HEK293 (cell line): ENCODE measurements around the gene ZPLD1.

Experiments
- CTCF ChIA-PET: fragments of 350-600 bp; formaldehyde crosslinking; extraction: SDS; loops from one replicate; lab custom pipeline; 2021; ENCODE audit warnings: antibody characterized with exemption; lab: Yijun Ruan, JAX
- POLR2A ChIA-PET: fragments of 300-600 bp; formaldehyde crosslinking; extraction: SDS; loops from one replicate; lab custom pipeline; 2020; ENCODE audit warnings: antibody characterized with exemption, inconsistent platforms; lab: Yijun Ruan, JAX
- H3K27ac ChIP-seq: fragments of 200-500 bp; sonication (Bioruptor generic); 2 replicates; pipeline ENCODE4 v1.5.1; 2014; ENCODE audit warnings: low read depth, low read length, control low read depth, inconsistent platforms; ENCODE audit errors: extremely low read depth
- H3K36me3 ChIP-seq, 2 experiments: fragments of 200-500 bp in 1 of 2; sonication (Bioruptor generic) in 1 of 2; 1 replicate in 1 of 2; 2 replicates in 1 of 2; pipeline ENCODE4 v1.5.1; 2014 to 2017; ENCODE audit warnings: inconsistent platforms in 2 of 2, low read length in 2 of 2; ENCODE audit not compliant: control insufficient read depth in 2 of 2, insufficient read depth in 1 of 2
- H3K4me1 ChIP-seq: fragments of 200-500 bp; sonication (Bioruptor generic); 2 replicates; pipeline ENCODE4 v1.5.1; 2014; ENCODE audit warnings: mild to moderate bottlenecking, low read length, inconsistent platforms; ENCODE audit not compliant: control insufficient read depth, insufficient read depth
- H3K4me3 ChIP-seq: 2 replicates; pipeline ENCODE4 v1.5.1; 2011; ENCODE audit warnings: low read depth, mild to moderate bottlenecking, control low read depth, low read length, moderate library complexity
- H3K9me3 ChIP-seq: fragments of 200-500 bp; sonication (Bioruptor generic); 2 replicates; pipeline ENCODE4 v1.5.1; 2014; ENCODE audit warnings: low read depth, low read length, inconsistent platforms; ENCODE audit not compliant: control insufficient read depth, insufficient read depth
- CTCF ChIP-seq: fragments of 450-650 bp; formaldehyde crosslinking; IDR thresholded peaks from 2 replicates; pipeline ENCODE4 v1.5.1; 2016; ENCODE audit warnings: missing biosample characterization, missing genetic modification characterization
- HOXA7 ChIP-seq: sonication (generic); formaldehyde crosslinking; IDR thresholded peaks from 2 replicates; pipeline ENCODE4 v1.8.1; 2022; ENCODE audit warnings: missing genetic modification reagents, borderline replicate concordance
- KLF1 ChIP-seq: fragments of 450-650 bp; formaldehyde crosslinking; IDR thresholded peaks from 2 replicates; pipeline ENCODE4 v1.5.1; 2016; ENCODE audit warnings: missing biosample characterization, missing genetic modification characterization
- SP3 ChIP-seq: fragments of 450-650 bp; formaldehyde crosslinking; IDR thresholded peaks from 2 replicates; pipeline ENCODE4 v1.5.1; 2016; ENCODE audit warnings: missing biosample characterization, missing genetic modification characterization
- TSHZ1 ChIP-seq: fragments of 450-650 bp; formaldehyde crosslinking; IDR thresholded peaks from 2 replicates; pipeline ENCODE4 v1.5.1; 2016; ENCODE audit warnings: missing biosample characterization, missing genetic modification characterization, borderline replicate concordance
- ZBTB6 ChIP-seq: fragments of 450-650 bp; formaldehyde crosslinking; IDR thresholded peaks from 2 replicates; pipeline ENCODE4 v1.5.1; 2017; ENCODE audit warnings: missing biosample characterization, missing genetic modification characterization
- ZNF10 ChIP-seq: fragments of 450-650 bp; formaldehyde crosslinking; IDR thresholded peaks from 2 replicates; pipeline ENCODE4 v1.5.1; 2017; ENCODE audit warnings: missing biosample characterization, missing genetic modification characterization
- ZNF169 ChIP-seq: fragments of 450-650 bp; formaldehyde crosslinking; IDR thresholded peaks from 2 replicates; pipeline ENCODE4 v1.5.1; 2016; ENCODE audit warnings: missing biosample characterization, missing genetic modification characterization
- ZNF211 ChIP-seq: fragments of 450-650 bp; formaldehyde crosslinking; IDR thresholded peaks from 2 replicates; pipeline ENCODE4 v1.5.1; 2016; ENCODE audit warnings: low read depth, missing biosample characterization, missing genetic modification characterization
- ZNF221 ChIP-seq: fragments of 450-650 bp; formaldehyde crosslinking; IDR thresholded peaks from 2 replicates; pipeline ENCODE4 v1.5.1; 2017; ENCODE audit warnings: missing biosample characterization, missing genetic modification characterization, borderline replicate concordance
- ZNF239 ChIP-seq: fragments of 450-650 bp; formaldehyde crosslinking; IDR thresholded peaks from 2 replicates; pipeline ENCODE4 v1.5.1; 2016; ENCODE audit warnings: missing biosample characterization, missing genetic modification characterization
- ZNF280C ChIP-seq: fragments of 450-650 bp; formaldehyde crosslinking; IDR thresholded peaks from 2 replicates; pipeline ENCODE4 v1.5.1; 2016; ENCODE audit warnings: missing biosample characterization, missing genetic modification characterization
- ZNF391 ChIP-seq: fragments of 450-650 bp; formaldehyde crosslinking; IDR thresholded peaks from 2 replicates; pipeline ENCODE4 v1.5.1; 2016; ENCODE audit warnings: low read depth, missing biosample characterization, missing genetic modification characterization, borderline replicate concordance
- ZNF426 ChIP-seq: fragments of 450-650 bp; formaldehyde crosslinking; IDR thresholded peaks from 2 replicates; pipeline ENCODE4 v1.5.1; 2017; ENCODE audit warnings: missing biosample characterization, missing genetic modification characterization, mild to moderate bottlenecking, inconsistent platforms, moderate library complexity
- ZNF501 ChIP-seq: fragments of 450-650 bp; formaldehyde crosslinking; IDR thresholded peaks from 2 replicates; pipeline ENCODE4 v1.5.1; 2016; ENCODE audit warnings: missing biosample characterization, missing genetic modification characterization
- ZNF530 ChIP-seq: fragments of 450-650 bp; formaldehyde crosslinking; IDR thresholded peaks from 2 replicates; pipeline ENCODE4 v1.5.1; 2016; ENCODE audit warnings: low read depth, missing biosample characterization, missing genetic modification characterization
- ZNF670 ChIP-seq: fragments of 450-650 bp; formaldehyde crosslinking; IDR thresholded peaks from 2 replicates; pipeline ENCODE4 v1.5.1; 2016; ENCODE audit warnings: missing biosample characterization, missing genetic modification characterization, low read depth
- ZNF707 ChIP-seq: fragments of 450-650 bp; formaldehyde crosslinking; IDR thresholded peaks from 2 replicates; pipeline ENCODE4 v1.5.1; 2016; ENCODE audit warnings: missing biosample characterization, missing genetic modification characterization
- ZNF768 ChIP-seq: fragments of 450-650 bp; formaldehyde crosslinking; IDR thresholded peaks from 2 replicates; pipeline ENCODE4 v1.5.1; 2018; ENCODE audit warnings: missing biosample characterization, mild to moderate bottlenecking, missing genetic modification characterization
- ZNF843 ChIP-seq: fragments of 450-650 bp; formaldehyde crosslinking; IDR thresholded peaks from 2 replicates; pipeline ENCODE4 v1.5.1; 2016; ENCODE audit warnings: missing biosample characterization, missing genetic modification characterization

Gene ZPLD1

GRCh38 chr3:102447272-102447671, 12.5 kb downstream of the ZPLD1 start:
- Histone ChIP-seq H3K4me3 (no peak overlapping the region), H3K27ac (no peak overlapping the region), H3K9me3 (no peaks in the 10 kb centered on the region), H3K4me1 (no peaks in the 10 kb centered on the region), H3K36me3 (no peaks in the 10 kb centered on the region)
- ChIA-PET CTCF (interaction anchor here (1.0 kb wide), 1 partner anchor 218 kb away, joined by 7 read pairs; no protein-coding TSS in a partner anchor), POLR2A (no interaction called here)
- TF ChIP-seq ZNF221 = no peak
- TF ChIP-seq ZNF426 (tag by site-specific recombination) = no peak
- no peak for TF ChIP-seq ZNF501
- TF ChIP-seq ZNF169 (tag by site-specific recombination) = no peak
- TF ChIP-seq HOXA7 (CRISPR knock-in tag) = no peak
- no peak for TF ChIP-seq ZNF391 (tag by site-specific recombination)
- TF ChIP-seq ZNF530 (tag by site-specific recombination) = no peak
- no peak for TF ChIP-seq ZNF10 (tag by site-specific recombination)

GRCh38 chr3:102449341-102449740, 14.5 kb downstream of the ZPLD1 start:
- TF ChIP-seq ZNF768 (tag by site-specific recombination) = no peak
- no peak for TF ChIP-seq SP3 (tag by site-specific recombination)
- no peak for TF ChIP-seq CTCF
- no peak for TF ChIP-seq ZNF239
- no peak for TF ChIP-seq ZNF280C (tag by site-specific recombination)
- TF ChIP-seq ZNF670 (tag by site-specific recombination) = no peak
- TF ChIP-seq ZBTB6 (tag by site-specific recombination) = no peak
- no peak for TF ChIP-seq HOXA7 (CRISPR knock-in tag)
- no peak for TF ChIP-seq ZNF707 (tag by site-specific recombination)
- TF ChIP-seq TSHZ1 = no peak
- no peak for TF ChIP-seq ZNF211 (tag by site-specific recombination)
- TF ChIP-seq KLF1 (tag by site-specific recombination) = no peak
- no peak for TF ChIP-seq ZNF843 (tag by site-specific recombination)
- ChIA-PET POLR2A (no interaction called here), CTCF (interaction anchor here (0.5 to 0.6 kb wide), 2 partner anchors 220 to 803 kb away, joined by 3 read pairs; no protein-coding TSS in a partner anchor)
- no peaks in the 10 kb centered on the region for H3K9me3 ChIP-seq
- H3K4me3 ChIP-seq = no peak overlapping the region
- no peaks in the 10 kb centered on the region for H3K36me3 ChIP-seq
- no peak overlapping the region for H3K27ac ChIP-seq
- H3K4me1 ChIP-seq = no peaks in the 10 kb centered on the region
